Cerebellar nuclear complex (tissue), 1 donor: ENCODE results near the gene PI4K2B.
"Not testable (repeated sequence)": the region's sequence is repeated elsewhere in the genome, so short reads cannot be mapped to it uniquely, and the experiment has no call there.

Experiments
- DNase-seq, 2 experiments: peaks; one replicate each; lab custom pipeline; 2025; lab: John Stamatoyannopoulos, UW

The PI4K2B gene

GRCh38 chr4:25242195-25242594 lies 8.4 kb downstream of the PI4K2B start:
- DNase-seq, result not testable (repeated sequence)

DNA sequence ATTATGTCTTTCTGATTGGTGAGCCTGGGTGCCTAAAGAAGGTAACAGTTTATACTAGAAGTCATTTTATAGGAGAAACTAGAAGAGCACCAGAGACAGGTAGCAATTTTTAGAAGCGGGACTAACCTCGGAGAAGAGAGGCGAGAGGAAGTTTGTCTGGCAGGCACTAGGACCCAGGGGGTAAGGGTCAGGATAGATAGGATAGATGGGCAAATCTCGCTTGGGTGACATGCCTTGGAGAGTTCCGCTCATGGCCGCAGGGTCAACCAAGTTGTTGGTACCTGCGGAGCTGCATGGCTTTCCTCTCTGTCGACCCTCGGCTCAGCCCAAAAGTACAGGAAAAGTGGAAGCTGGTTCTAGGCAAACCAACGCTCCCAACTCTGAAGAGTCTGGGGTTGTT lies 11.3 kb downstream of the PI4K2B start:
- no peak for DNase-seq

- DNase-seq, result no peak
These were observed 13.1 kb downstream of the PI4K2B start for GRCh38 chr4:25246680-25247611.

DNA sequence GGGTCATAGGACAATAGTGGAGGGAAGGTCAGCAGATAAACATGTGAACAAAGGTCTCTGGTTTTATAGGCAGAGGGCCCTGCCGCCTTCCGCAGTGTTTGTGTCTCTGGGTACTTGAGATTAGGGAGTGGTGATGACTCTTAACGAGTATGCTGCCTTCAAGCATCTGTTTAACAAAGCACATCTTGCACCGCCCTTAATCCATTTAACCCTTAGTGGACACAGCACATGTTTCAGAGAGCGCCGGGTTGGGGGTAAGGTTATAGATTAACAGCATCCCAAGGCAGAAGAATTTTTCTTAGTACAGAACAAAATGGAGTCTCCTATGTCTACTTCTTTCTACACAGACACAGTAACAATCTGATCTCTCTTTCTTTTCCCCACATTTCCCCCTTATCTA lies 15.0 kb downstream of the PI4K2B start:
- not testable (repeated sequence) for DNase-seq

- not testable (repeated sequence) for DNase-seq
These were observed 15.7 kb downstream of the PI4K2B start for GRCh38 chr4:25249494-25249893.

- no peak for DNase-seq
These were observed 18.6 kb downstream of the PI4K2B start for GRCh38 chr4:25252230-25253070.

DNA sequence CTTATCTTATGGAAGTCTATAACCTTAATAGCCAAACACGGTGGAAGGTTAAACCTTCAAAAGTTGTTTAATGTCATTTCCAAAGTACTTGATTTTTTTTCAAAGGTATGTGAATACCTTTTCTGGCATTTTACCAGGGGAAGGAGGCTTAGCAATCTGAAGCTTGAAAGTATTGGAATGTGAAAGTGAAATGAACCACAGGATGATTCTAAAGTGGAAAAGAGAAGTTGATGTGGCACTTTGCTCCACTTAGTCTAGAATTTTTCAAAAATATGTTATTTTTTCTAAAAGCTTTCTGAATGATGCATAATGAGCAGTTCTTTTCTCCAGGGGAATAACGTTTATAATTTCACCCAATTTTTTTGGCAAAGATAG lies 19.2 kb downstream of the PI4K2B start:
- DNase-seq, result no peak

GRCh38 chr4:25253786-25254185 lies 20.0 kb downstream of the PI4K2B start:
- DNase-seq, result not testable (repeated sequence)

DNA sequence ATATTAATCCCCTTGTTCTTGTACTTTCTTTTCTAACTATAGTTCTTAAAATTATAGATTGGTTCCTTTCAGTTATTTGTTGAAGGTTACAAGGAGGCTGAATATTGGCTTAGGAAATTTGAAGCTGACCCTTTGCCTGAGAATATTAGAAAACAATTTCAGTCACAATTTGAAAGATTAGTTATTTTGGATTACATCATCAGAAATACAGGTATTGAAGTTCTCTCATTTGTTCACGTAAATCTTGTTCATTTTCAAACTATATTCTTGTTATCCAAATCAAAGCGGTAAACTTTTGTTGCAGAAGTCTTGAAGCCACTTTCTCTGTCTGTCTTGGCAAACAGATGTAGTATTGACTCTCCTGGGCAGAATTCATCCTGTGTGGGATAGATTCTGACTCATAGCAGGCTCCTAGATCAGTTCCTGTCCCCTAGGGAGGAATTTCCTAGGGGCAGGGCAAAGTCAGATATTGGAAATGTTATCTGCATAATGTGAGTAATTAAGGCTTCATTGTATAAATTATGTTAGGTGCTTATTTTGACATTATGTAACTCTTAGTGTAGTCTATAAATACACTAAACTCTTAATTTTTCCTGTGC lies 25.2 kb downstream of the PI4K2B start:
- DNase-seq, result no peak

- DNase-seq, result no peak
These were observed 38.0 kb downstream of the PI4K2B start for GRCh38 chr4:25271866-25272265.

GRCh38 chr4:25280210-25280609 lies 46.4 kb downstream of the PI4K2B start:
- no peak for DNase-seq

DNA sequence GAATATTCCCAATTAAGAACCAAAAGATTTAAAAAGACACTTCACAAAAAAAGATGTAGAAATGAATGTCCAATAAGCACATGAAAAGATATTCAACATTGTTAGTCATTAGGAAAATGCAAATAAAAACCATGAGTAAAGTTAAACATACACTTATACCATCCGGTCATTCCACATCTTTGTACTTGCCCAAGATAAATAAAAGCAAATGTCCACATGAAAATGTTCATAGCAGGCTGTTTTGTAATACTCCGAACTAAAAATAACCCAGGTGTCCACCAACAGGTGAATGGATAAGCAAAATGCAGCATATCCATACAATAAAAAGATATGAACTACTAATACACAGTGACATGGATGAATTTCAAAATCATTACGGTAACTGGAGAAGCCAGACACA lies 50.1 kb downstream of the PI4K2B start:
- no peak for DNase-seq

DNA sequence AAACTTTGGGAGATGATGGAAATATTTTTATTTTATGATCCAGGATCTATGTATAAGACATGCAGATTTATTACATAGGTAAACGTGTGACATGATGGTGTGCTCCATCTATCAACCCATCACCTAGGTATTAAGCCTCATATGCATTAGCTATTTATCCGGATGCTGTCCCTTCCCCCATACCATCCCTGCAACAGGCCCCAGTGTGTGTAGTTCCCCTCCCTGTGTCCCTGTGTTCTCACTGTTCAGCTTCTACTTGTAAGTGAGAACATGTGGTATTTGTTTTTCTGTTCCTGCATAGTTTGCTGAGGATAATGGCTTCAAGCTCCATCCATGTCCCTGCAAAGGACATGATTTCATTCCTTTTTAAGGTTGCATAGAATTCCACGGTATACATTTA lies 50.6 kb downstream of the PI4K2B start:
- DNase-seq, result no peak

DNA sequence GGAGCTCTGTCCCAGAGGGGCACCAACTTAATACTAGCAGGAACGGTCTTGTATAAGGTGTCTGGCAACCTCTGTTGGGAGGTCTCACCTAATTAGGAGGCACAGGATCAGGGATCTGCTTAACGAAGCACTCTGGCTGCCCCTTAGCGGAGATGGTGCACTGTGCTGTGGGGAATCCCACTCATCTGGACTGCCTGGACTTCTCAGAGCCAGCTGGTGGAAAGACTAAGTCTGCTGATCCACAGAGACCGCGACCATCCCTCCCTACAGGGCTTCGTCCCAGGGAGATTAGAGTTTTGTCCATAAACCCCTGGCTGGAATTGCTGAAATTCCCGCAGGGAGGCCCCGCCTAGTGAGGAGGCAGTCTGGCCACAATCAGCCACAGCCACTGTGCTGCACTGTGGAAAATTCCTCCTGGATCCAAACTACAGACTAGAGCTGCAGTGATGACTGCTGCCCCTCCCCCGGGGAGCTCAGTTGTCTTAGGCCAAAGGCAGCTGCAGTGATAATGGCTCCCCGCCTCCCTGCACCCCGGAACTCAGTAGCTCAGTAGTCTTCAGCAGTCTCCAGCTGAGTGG lies 56.7 kb downstream of the PI4K2B start:
- DNase-seq, result no peak

GRCh38 chr4:25291158-25291733 lies 57.4 kb downstream of the PI4K2B start:
- DNase-seq, result no peak

GRCh38 chr4:25297528-25298242 lies 63.9 kb downstream of the PI4K2B start:
- no peak for DNase-seq

DNA sequence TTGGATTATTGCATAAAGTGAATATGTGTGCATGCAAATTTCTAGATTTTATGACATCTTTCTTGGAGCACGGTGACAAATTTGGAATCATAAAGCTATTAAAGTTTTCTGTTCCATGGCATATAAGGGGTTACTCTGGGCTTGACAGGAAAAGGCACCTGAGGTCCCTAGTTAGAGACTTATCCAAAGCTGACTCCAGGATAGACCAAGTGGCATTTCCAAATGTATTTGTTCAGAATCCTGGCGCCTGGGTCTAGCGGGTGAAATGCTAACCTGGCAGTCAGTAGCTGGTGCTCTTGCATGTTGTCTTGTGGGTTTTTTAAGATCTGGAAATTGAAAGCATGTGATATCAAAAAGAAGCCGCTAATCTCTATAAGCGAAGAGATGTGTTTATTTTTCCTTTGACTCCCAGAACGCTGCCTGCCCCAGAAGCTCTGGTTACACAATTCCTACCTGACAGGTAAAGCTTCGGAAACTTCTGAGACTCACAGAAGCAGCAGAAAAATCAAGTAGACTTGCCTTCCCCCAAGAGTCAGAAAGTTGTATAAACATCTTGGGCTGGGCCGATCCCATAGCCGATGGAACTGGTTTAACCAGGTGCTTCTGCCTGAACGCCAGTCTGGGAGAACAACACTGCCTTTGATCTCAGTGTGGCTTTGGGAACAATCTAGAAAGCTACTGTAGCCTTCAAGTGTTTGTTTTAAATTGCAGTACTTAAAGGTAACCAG lies 65.8 kb downstream of the PI4K2B start:
- DNase-seq, result no peak

DNA sequence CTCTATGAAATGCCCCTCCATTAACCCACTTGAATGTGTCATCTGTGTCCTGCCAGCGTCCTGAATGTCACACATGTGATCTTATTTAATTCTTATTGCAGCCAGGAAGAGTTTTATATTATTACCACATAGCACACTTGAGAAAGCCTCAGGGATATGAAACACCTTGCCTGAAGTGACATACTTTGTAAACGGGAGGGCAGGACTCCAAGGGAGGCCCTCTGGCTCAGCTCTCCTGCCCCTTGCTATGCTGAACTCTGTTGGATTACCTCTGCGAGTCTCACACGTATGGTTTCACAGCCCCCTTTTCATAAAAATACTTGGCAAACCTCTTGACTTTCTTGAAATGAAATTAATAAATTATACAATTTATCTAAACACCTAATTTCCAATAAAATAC lies 67.6 kb downstream of the PI4K2B start:
- no peak for DNase-seq

GRCh38 chr4:25302626-25303025 lies 68.8 kb downstream of the PI4K2B start:
- no peak for DNase-seq

DNA sequence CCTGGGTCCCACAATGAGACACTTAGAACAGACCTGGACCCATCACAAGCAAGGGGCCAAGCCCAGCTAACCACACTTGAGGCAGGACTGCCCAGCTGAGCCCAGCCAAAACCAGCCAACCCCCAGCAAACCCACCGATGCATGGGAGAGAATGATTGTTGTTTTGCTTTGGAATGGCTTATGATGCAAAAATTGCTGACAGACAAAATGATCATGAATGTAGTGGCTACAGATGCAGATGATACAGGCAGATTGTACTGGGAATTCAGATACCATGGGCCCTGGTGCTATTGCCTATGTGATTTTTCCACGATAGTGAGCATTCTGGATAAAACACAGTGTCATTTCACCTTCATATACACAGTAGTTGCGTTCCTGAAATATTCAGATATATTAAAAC lies 69.7 kb downstream of the PI4K2B start:
- no peak for DNase-seq
